ENCODE measurements around the gene AMPD3.
"Not testable (repeated sequence)": the region's sequence is repeated elsewhere in the genome, so short reads cannot be mapped to it uniquely, and the experiment has no call there.

Gene AMPD3

DNA sequence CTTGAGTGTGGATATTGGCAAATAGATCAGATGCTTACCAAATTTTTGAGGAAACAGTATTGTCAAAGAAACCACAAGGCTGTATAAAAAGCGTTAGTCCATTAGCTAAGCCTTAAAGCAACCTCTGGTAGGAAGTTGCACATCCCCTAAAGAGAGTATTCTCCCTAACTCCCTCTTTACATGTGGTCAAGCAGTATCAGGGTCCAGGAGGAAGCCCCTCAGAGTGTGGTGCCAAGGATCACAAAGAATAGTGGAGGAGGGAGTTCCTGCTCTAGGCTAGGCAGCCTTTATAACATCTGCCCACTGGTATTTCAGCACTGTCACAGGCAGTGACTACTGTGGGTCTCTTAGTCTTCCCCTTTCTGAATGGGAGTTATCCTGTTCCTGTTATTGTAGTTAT, 18.8 kb upstream of the AMPD3 start:
- DNase-seq (ENCODE audit: low read depth) = no peak
- no peak overlapping the region for H3K4me3 ChIP-seq (ENCODE audit: low read depth, low read length)

- DNase-seq (ENCODE audit: low read depth); H3K4me3 ChIP-seq (ENCODE audit: low read depth, low read length): not testable (repeated sequence)
Measured at GRCh38 chr11:10436683-10437082, 18.4 kb upstream of the AMPD3 start.

DNA sequence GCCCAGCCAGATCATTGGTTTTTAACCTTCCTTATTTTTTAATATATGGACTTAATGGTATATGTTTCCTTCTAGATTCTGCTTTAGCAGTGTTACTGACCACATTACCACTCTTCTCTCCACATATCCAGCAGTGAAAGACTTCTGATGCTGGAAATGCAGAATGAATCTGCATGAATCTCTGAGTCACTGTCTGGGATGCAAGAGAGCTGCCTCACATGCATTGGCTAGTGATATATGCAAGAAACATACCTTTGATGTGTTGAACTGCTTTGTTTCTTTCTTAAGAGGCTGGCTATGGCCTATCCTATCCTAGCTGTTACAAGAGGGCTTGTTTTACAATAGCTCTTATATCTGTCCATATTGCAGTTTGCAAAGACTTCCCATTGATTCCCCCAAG, 16.6 kb upstream of the AMPD3 start:
- H3K4me3 ChIP-seq (ENCODE audit: low read depth, low read length) = no peak overlapping the region
- no peak for DNase-seq (ENCODE audit: low read depth)

GRCh38 chr11:10439351-10439750, 15.7 kb upstream of the AMPD3 start:
- H3K4me3 ChIP-seq (ENCODE audit: low read depth, low read length) = no peak overlapping the region
- no peak for DNase-seq (ENCODE audit: low read depth)

GRCh38 chr11:10439924-10440323, 15.1 kb upstream of the AMPD3 start:
- no peak for DNase-seq (ENCODE audit: low read depth)
- no peak overlapping the region for H3K4me3 ChIP-seq (ENCODE audit: low read depth, low read length)

GRCh38 chr11:10440401-10440800, 14.7 kb upstream of the AMPD3 start:
- H3K4me3 ChIP-seq (ENCODE audit: low read depth, low read length) = no peak overlapping the region
- DNase-seq (ENCODE audit: low read depth) = no peak

DNA sequence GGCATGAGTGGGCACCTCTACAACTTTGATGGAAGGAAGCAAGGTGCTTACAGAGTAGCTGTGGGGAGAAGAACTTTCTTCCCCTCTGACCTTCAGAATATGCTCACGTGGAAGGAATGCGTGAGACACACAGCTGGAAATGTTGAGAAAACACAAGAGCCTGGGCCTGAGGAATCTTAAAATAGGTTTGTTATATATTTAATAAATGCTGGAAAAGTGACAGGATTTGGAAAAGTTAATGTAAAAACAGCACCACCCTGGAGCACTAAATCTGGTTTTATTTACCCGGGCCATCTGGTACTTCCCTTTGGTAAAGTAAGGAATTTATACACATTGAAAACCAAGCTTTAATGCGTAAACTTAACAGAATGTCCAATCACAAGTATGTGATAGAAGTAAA, 14.0 kb upstream of the AMPD3 start:
- no peak overlapping the region for H3K4me3 ChIP-seq (ENCODE audit: low read depth, low read length)
- no peak for DNase-seq (ENCODE audit: low read depth)

DNA sequence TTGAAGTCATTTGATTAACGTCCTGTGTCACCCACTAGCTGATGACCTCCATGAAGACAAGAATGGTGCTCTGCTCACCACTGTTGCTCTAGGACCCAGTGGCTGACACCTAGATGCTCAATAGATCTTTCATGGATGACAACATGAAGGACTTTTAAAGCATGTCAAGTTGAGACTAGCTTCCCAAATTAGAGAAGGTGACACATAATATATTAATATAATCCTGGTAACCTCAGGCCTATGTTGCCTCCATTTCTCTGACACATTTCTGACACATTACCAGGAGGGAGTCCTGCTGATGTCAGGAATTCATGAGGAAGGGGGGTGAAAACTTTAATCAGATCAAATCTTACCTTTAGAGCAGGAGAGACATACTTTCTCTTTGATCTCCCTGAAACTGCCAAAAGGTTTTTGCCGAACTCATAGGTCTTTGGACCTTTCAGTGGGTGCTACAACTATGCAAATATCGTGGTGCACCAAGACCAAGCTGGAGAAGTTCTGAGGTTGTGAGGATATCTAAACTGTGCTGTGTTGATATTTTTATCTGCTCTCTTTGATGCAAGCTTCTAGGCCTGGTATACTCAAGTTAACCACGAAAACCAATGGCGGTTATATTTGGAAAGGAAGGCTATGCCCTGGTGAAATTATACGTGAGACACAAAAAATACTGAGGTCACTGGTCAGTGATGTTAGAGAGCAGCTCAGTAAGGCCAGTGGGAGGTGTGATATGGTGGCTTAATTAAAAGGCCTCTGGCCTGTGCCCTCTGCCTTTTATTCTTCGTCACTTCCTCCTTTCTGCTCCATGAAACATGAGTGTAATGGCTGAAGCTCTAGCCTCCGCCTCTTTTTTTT, 13.2 kb upstream of the AMPD3 start:
- no peak overlapping the region for H3K4me3 ChIP-seq (ENCODE audit: low read depth, low read length)
- DNase-seq (ENCODE audit: low read depth) = no peak

GRCh38 chr11:10443152-10443551, 11.9 kb upstream of the AMPD3 start:
- no peak for DNase-seq (ENCODE audit: low read depth)
- no peak overlapping the region for H3K4me3 ChIP-seq (ENCODE audit: low read depth, low read length)

- H3K4me3 ChIP-seq (ENCODE audit: low read depth, low read length) = no peak overlapping the region
Measured at GRCh38 chr11:10443721-10444235, 11.3 kb upstream of the AMPD3 start.

DNA sequence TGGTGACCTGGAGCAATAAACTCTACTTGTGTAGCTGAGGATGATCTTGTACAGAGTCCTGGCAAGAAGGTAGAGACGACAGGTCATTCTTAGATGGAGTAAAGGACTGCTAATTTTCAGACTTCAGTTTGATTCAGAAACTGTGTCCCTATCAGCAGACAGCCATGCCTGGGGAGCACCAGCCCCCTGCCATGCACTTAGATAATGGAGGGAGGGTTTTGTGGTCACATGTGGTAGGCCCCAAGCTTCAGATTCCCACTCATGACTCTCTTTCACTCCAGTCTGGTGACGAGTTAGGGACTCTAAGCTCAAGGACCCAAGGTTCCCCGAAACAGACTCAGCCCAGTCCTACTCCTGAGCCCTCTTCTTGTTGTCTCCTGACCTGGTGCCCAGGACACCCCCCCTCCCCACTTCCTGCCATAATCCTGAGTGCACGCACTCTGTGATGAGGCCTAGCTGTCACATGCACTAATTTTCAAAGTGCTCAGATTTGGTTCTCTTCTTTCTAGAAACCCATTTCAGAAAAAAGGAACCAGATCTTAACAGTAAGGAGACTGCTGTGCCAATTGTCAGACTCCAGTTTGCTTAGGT, 10.2 kb upstream of the AMPD3 start:
- no peak for DNase-seq (ENCODE audit: low read depth)

More at GRCh38 chr11:10443721-10444235, 11.3 kb upstream of the AMPD3 start:
- no peak for DNase-seq (ENCODE audit: low read depth)

GRCh38 chr11:10447445-10447844, 7.6 kb upstream of the AMPD3 start:
- no peak overlapping the region for H3K4me3 ChIP-seq (ENCODE audit: low read depth, low read length)
- no peak for DNase-seq (ENCODE audit: low read depth)

More for the DNA sequence above, 10.2 kb upstream of the AMPD3 start:
- no peak overlapping the region for H3K4me3 ChIP-seq (ENCODE audit: low read depth, low read length)

DNA sequence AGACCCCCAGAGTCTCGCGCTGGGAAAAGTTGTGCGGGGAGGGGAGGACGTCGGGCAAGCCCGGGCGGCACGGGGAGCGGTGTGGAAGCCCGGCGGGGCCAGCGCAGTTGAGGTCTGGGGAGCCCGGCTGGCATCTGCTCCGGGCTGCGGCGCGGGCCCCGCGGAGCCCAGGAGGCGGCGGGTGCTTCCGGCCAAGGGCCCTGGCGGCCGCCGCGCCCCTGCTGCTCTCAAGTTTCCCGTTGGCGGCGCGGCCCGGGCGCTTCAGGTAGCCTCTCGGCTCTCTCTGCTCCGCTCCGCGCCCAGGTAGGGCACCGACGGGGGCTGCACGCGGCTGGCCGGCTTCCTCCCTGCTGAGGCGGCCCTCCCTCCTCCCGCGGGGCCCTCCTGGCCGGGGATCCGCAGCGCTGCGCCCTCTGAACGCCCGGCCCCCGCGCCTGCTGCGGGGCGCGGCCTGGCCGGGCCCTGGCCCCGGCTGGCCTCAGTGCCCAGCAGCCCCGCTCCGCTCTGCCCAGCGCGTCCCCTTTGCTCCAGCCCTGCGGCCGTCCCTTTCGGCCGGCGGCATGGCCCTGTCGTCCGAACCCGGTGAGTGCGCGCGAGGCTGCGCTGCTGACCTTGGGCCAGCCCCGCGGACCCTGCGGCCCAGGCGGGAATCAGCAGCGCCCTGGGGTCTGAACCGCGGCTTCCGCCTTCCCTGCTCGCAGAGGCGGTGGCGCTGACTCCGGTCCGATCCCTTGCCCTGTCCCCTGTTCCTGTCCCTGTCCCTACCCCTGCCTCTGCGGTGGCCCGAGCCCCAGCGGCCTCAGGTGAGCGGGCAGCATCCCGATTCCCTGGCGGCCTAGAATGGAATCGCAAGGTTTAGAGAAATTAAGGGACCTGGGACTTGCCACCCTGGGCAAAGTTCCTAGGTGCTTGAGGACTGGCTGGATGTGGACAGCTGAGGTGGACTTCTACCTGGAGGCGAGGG, 4.3 kb upstream of the AMPD3 start:
- DNase-seq (ENCODE audit: low read depth) = no peak
- H3K4me3 ChIP-seq (ENCODE audit: low read depth, low read length) = peak overlapping the region; percentile 38

GRCh38 chr11:10451426-10452116, 3.5 kb upstream of the AMPD3 start:
- no peak overlapping the region for H3K4me3 ChIP-seq (ENCODE audit: low read depth, low read length)
- DNase-seq (ENCODE audit: low read depth) = no peak

- DNase-seq (ENCODE audit: low read depth) = no peak
- no peak overlapping the region for H3K4me3 ChIP-seq (ENCODE audit: low read depth, low read length)
Measured at GRCh38 chr11:10452211-10452767, 2.8 kb upstream of the AMPD3 start.

DNA sequence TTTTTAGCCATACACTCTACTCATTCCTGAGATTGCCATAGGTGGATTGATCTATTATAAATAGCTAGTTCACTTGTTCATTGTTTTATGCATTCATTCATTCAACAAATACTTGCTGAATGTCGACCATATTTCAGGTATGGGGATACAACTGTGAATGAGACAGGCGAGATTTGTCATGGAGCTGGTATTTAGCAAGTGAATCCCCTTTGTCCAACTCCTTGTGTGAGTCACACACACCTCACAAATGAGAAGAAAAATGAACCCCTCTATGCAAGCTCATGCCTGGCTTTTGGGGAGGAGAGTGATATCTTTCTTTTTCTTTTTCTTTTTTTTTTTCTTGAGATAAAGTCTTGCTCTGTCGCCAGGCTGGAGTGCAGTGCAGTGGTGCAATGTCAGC, 1.8 kb upstream of the AMPD3 start:
- H3K4me3 ChIP-seq (ENCODE audit: low read depth, low read length) = no peak overlapping the region
- DNase-seq (ENCODE audit: low read depth) = no peak

- DNase-seq (ENCODE audit: low read depth) = peak; percentile 53
- H3K4me3 ChIP-seq (ENCODE audit: low read depth, low read length) = peak overlapping the region; percentile 55
Measured at GRCh38 chr11:10455637-10456487, 798 bp downstream of the AMPD3 start.

- DNase-seq (ENCODE audit: low read depth) = no peak
- H3K4me3 ChIP-seq (ENCODE audit: low read depth, low read length) = peak overlapping the region; percentile 55
Measured at GRCh38 chr11:10456519-10456918, 1.5 kb downstream of the AMPD3 start.
